Right cardiac atrium (tissue), 5 donors: Measurements from ENCODE around the gene RNF180. TPM values are rescaled to one million over a fixed set of nuclear protein-coding genes. Genes with fewer than 3 reads are reported as not detected.
A peak's percentile ranks its signal among the peaks of the same experiment; 100 is the strongest.

ENCODE experiments used
- ATAC-seq, 2 donors: fragments of 200-7000 bp; cut with Tn5 transposase; one replicate each; pipeline versions ENCODE4 v1.8.0 to v1.9.1; 2020; ENCODE audit warnings: moderate library complexity in 2 of 2, mild to moderate bottlenecking in 1 of 2
- DNase-seq, 3 donors: peaks; one replicate each; pipeline ENCODE4 v3.0.0-alpha.2; 2020
- H3K27ac ChIP-seq: one replicate; pipeline ENCODE4 v1.5.1; 2013; ENCODE audit warnings: mild to moderate bottlenecking, low read length, control low read depth, moderate library complexity
- H3K27me3 ChIP-seq: one replicate; pipeline ENCODE4 v1.6.1; 2013; ENCODE audit not compliant: control insufficient read depth, insufficient read depth
- H3K4me1 ChIP-seq: one replicate; pipeline ENCODE4 v1.6.1; 2013; ENCODE audit warnings: low read length; ENCODE audit not compliant: control insufficient read depth, insufficient read depth
- H3K4me3 ChIP-seq: one replicate; pipeline ENCODE4 v1.5.1; 2013; ENCODE audit warnings: low read length, control low read depth
- H3K9me3 ChIP-seq: one replicate; pipeline ENCODE4 v1.6.1; 2013; ENCODE audit warnings: low read length; ENCODE audit not compliant: control insufficient read depth
- WGBS: extraction: QIAGEN DNeasy Blood & Tissue Kit; methylation state at CpG from one replicate; pipeline ENCODE4 v1.1.7; 2013; 5-methylcytosine and 5-hydroxymethylcytosine counted together
- intact Hi-C, 4 donors: fragments of 100-400 bp; cut with DNase I; formaldehyde crosslinking; loops; one replicate each; pipeline versions ENCODE4 v1.11.0 to v1.14.0; 2022 to 2023
- polyA plus RNA-seq: library from polyadenylated mRNA; stranded (reverse); fragments of 200-250 nt; gene quantifications from one replicate; pipeline ENCODE4 v1.2.3, GENCODE V29; 2013
- total RNA-seq, 4 donors: library from RNA; stranded (reverse); fragmentation: NEBNext Ultra II Directional; extraction: Animal tissue kit (Norgen Biotek cat#: 25700); gene quantifications; one replicate each; pipeline ENCODE4 v1.2.1, GENCODE V29; 2021
- donor health status: healthy with polysubstance abuse.
- donor health status: DM: no; HTN: yes; CAD: no.
- donor health status: DM: no; HTN: no; CAD: no.
- donor health status: DM: no; HTN: yes; CAD: no; lungs with severe emphysema.
- donor health status: DM: yes; HTN: yes; CAD: no.

The RNF180 gene
- total and polyA plus RNA-seq, 5 donors: 5.3 to 27.9 (median 25.5) TPM

DNA sequence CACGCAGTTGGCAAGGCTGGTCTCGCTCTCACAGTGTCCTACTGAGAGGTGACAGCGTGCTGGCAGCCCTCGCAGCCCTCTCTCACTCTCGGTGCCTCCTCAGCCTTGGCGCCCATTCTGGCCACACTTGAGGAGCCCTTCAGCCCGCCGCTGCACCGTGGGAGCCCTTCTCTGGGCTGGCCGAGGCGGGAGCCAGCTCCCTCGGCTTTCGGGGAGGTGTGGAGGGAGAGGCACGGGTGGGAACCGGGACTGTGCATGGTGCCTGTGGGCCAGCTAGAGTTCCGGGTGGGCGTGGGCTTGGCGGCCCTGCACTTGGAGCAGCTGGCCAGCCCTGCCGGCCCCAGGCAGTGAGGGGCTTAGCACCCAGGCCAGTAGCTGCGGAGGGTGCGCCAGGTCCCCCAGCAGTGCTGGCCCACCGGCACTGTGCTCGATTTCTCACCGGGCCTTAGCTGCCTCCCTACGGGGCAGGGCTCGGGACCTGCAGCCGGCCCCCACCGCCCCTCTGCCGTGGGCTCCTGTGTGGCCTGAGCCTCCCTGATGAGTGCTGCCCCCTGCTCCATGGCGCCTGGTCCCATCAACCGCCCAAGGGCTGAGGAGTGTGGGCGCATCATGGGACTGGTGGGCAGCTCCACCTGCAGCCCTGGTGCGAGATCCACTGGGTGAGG lies 15.7 kb upstream of the RNF180 start:
- DNase-seq: peak in 2 of 3 donors; percentile 31 to 53
- WGBS: 96% methylated on average over 33 of the region's 33 CpGs
- no peak overlapping the region for H3K27ac ChIP-seq
- H3K4me3 ChIP-seq: no peak overlapping the region
- H3K9me3 ChIP-seq: no peaks in the 10 kb centered on the region
- H3K4me1 ChIP-seq: no peaks in the 10 kb centered on the region
- no peaks in the 10 kb centered on the region for H3K27me3 ChIP-seq
- ATAC-seq: no peak
- intact Hi-C loops: loop anchor here (5.0 to 10.0 kb wide), 5 partner anchors 55 to 465 kb away; partner anchors contain the start of gene RGS7BP (in 1 of the 4)

DNA sequence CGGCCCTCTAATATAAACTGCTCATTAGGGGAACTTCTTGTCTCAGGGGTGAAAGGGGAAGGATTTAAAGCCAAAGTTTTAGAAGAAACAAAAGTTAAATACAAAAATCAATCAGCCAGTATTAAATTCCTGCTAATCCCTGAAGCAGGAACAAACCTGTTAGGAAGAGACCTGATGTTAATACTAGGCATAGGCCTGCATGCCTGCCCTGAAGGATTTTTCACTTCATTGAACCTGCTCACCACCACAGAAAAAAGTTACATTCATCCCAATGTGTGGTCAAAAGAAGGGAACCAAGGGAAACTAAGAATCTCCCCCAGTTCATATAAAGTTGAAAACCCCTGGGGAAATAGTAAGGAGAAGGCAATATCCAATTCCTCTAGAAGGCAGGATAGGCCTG lies 9.4 kb upstream of the RNF180 start:
- WGBS: 74% methylated on average over 1 of the region's 1 CpG
- Histone ChIP-seq H3K4me1 (no peaks in the 10 kb centered on the region), H3K4me3 (no peak overlapping the region), H3K27me3 (no peaks in the 10 kb centered on the region), H3K27ac (no peak overlapping the region), H3K9me3 (no peaks in the 10 kb centered on the region)
- DNase-seq (no peak), ATAC-seq (no peak)
- intact Hi-C loops: no loop called here

DNA sequence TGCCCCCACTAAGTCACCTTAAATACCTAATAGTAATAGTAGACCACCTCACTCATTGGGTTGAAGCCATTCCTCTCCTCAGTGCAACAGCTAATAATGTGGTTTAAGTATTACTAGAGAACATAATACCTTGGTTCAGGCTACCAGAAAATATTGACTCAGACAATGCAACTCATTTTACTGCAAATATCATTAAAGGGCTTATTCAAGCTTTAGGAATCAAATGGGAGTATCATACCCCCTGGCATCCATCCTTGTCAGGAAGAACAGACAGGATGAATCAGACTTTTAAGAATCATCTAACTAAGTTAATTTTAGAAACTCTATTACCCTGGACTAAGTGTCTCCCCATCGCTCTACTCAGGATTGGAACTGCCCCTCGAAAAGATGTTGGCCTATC lies 6.8 kb upstream of the RNF180 start:
- DNase-seq: no peak
- intact Hi-C loops: no loop called here
- no peaks in the 10 kb centered on the region for H3K9me3 ChIP-seq
- H3K4me1 ChIP-seq: no peaks in the 10 kb centered on the region
- H3K4me3 ChIP-seq: no peak overlapping the region
- ATAC-seq: no peak
- 92% methylated on average over 2 of the region's 2 CpGs for WGBS
- H3K27me3 ChIP-seq: no peaks in the 10 kb centered on the region
- H3K27ac ChIP-seq: no peak overlapping the region

DNA sequence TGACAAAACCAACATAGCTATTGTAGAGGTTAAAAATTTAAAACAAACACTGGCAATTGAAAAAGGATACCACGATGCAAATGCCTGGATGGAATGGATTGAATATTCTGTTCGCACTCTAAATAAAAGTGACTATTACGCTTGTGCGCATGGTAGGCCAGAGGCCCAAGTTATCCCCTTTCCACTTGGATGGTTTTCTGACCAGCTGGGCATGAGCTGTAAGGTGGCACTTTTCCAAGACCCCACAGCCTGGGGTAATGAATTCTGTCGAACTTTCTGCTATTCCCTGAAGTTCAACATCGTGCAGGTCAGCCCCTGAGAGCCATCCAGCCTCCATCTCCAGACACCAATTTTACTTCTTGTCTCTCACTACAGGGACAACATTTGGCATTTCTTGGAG lies 5.4 kb upstream of the RNF180 start:
- Histone ChIP-seq H3K27me3 (no peaks in the 10 kb centered on the region), H3K4me1 (no peaks in the 10 kb centered on the region), H3K4me3 (no peak overlapping the region), H3K27ac (no peak overlapping the region), H3K9me3 (no peaks in the 10 kb centered on the region)
- 91% methylated on average over 6 of the region's 6 CpGs for WGBS
- DNase-seq: no peak
- no peak for ATAC-seq
- intact Hi-C loops: no loop called here

DNA sequence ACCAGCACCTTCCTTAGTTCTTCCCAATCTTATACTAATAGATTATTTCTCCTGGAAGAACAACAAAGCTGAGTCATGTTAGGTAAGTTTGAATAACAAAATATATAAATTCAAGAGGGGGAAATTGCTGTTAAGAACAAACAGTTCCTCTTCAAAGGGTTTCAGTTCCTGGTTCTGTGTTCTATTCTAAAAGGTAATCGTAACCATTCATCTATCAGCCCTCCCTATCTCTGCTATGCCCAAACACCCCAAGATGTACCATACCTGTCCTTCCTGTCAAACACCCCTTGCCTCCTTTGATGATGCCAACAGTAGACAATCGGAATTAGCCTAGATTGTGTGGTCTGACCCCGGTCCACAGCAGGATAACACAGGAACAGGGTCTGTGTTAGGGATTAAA lies 4.2 kb upstream of the RNF180 start:
- H3K27ac ChIP-seq: no peak overlapping the region
- WGBS: 85% methylated on average over 3 of the region's 3 CpGs
- H3K4me3 ChIP-seq: no peak overlapping the region
- H3K27me3 ChIP-seq: no peaks in the 10 kb centered on the region
- no peaks in the 10 kb centered on the region for H3K9me3 ChIP-seq
- H3K4me1 ChIP-seq: no peaks in the 10 kb centered on the region
- intact Hi-C loops: no loop called here
- ATAC-seq (no peak), DNase-seq (no peak)

DNA sequence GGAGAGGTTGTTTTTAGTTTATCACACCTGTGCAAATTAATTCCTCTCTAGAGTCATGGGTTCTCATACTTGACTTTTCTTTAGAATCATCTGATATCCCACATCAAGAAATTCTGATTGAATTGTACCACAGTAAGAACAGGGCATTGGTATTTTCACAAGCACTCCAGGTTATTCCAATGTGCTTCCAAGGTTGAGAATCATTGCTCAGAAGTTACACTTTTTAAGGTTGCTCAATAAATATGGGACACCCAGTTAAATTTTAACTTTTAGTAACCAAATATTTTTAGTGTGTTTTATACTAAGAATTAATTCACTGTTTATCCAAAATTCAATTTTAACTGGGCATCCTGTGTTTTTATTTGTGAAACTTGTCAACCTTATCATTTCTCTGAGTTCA lies 2.5 kb upstream of the RNF180 start:
- DNase-seq: no peak
- no peaks in the 10 kb centered on the region for H3K27me3 ChIP-seq
- no peak overlapping the region for H3K27ac ChIP-seq
- intact Hi-C loops: no loop called here
- no peak overlapping the region for H3K4me3 ChIP-seq
- no peaks in the 10 kb centered on the region for H3K9me3 ChIP-seq
- ATAC-seq: no peak
- no peaks in the 10 kb centered on the region for H3K4me1 ChIP-seq

DNA sequence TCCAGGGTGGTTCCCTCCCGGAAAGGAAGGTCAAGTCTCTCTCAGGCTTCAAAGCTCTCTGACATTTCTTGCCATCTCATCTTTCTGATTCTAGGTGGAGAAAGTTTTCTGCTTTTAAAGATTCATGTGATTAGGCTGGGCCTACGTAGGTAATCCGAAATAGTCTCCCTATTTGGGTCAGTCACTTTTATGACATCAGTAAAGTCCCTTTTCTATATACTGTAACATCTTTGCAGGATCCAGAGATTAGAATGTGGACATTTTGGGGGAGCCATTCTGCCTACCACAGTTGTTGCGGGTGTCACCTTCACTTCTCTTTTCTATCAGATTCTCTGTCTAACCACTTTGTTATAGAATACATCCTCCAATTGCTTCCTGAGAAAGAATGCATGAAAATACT lies 1.9 kb upstream of the RNF180 start:
- intact Hi-C loops: no loop called here
- Histone ChIP-seq H3K27ac (no peak overlapping the region), H3K4me3 (no peak overlapping the region), H3K9me3 (no peaks in the 10 kb centered on the region), H3K27me3 (no peaks in the 10 kb centered on the region), H3K4me1 (no peaks in the 10 kb centered on the region)
- WGBS: 79% methylated on average over 4 of the region's 4 CpGs
- peak in 1 of 2 donors; percentile 10 for ATAC-seq
- DNase-seq: no peak

DNA sequence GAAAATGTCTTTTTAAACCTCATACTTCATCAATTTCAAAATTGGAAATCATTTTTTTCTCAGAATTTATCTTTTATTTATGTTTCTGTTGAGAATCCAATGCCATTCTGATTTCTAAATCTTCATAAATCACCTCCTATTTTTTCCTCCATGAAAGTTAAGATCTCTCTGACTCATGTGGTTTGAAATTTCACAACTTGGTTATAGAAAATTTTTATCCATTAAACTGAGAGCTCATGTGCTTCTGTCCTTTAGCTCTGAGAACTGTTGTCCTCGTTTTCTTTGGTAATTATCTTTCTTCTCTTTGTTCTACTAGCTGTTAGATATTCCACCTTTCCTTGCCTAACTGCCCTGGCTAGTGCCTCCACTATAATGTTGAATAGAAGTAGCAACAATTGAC lies 1.5 kb upstream of the RNF180 start:
- H3K27ac ChIP-seq: no peak overlapping the region
- 42% methylated on average over 1 of the region's 1 CpG for WGBS
- no peaks in the 10 kb centered on the region for H3K4me1 ChIP-seq
- H3K27me3 ChIP-seq: no peaks in the 10 kb centered on the region
- intact Hi-C loops: no loop called here
- no peak for DNase-seq
- no peak for ATAC-seq
- peak overlapping the region; percentile 8 for H3K4me3 ChIP-seq
- no peaks in the 10 kb centered on the region for H3K9me3 ChIP-seq

DNA sequence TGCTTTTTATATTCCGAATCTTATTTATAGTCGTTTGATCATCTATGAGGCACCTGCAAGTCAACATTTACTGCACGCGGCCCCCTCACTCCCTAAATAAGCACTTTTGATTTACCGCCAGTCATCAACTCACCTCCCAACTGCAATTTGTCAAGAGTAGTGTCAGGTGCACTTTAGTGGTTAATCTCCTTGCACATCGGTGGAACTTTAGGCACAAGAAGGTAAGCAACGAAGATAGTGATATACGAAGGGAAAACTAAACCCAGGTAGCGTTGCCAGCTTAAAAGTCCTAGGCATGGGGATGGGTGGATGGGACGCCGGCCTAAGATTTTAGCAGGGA lies 513 bp upstream of the RNF180 start:
- Histone ChIP-seq H3K9me3 (no peaks in the 10 kb centered on the region), H3K27ac (peak overlapping the region; percentile 84), H3K4me1 (no peaks in the 10 kb centered on the region), H3K27me3 (no peaks in the 10 kb centered on the region), H3K4me3 (peak overlapping the region; percentile 56)
- intact Hi-C loops: no loop called here
- no peak for ATAC-seq
- no peak for DNase-seq
- WGBS: 24% methylated on average over 11 of the region's 11 CpGs

DNA sequence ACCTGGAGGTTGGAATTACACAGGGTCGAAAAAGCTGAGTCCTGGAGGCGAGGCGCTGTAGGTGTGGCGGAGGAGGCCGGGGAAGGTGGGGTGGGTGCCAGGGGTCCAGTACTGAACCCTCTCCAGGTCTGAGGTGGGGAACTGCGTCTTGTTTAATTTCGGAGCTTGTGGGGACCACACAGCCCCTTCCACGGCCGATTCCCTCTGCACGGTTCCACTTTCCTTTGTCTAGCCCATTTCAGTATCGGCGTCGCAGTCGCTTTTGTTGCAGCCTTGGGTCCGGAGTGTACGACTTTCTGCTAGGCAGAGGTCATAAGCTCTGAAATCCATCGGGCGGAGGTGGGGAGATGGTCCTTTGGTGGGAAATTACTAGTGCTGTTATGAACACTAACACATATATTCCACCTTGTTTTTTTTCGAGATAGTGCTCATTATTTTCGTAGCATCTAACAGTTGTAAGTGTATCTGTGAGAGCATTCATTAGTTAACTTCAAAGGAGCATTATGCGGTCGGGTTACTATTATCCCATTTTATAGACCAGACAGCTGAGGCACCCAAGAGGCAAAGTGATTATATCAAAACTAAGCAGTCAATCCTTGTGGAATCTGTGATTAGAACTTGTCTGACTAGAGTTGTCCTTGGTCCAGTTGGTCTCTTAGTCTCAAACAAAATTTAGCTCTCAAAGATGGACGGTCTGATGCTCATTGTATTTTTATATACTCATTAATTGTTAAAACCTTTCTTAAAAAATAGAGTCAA lies 737 bp downstream of the RNF180 start:
- Histone ChIP-seq H3K9me3 (no peaks in the 10 kb centered on the region), H3K27ac (peak overlapping the region; percentile 84), H3K4me3 (peak overlapping the region; percentile 56), H3K27me3 (no peaks in the 10 kb centered on the region), H3K4me1 (no peaks in the 10 kb centered on the region)
- ATAC-seq (peak; percentile 66), DNase-seq (peak in 1 of 3 donors; percentile 27)
- 11% methylated on average over 23 of the region's 23 CpGs for WGBS
- intact Hi-C loops: no loop called here

DNA sequence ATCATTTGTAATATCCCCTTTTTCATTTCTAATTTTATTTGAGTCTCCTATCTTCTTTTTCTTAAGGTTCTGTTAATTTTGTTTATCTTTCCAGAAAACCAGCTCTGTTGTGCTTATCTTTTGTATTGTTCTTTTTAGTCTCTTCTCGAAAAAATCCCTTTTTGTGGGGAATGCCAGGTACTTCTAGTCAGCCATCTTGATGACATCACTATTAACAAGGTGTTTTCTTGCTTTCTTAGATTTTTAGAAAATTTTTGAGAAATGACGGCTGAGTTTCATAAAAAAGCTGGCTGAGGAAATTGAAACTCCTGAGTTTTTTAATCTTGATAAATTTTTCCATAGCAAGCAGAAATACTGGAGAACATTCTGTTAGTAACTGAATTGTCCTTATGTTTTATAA lies 10.7 kb downstream of the RNF180 start:
- Histone ChIP-seq H3K27ac (no peak overlapping the region), H3K4me1 (peaks cover 5% of the 10 kb centered on the region), H3K27me3 (no peaks in the 10 kb centered on the region), H3K4me3 (no peak overlapping the region), H3K9me3 (no peaks in the 10 kb centered on the region)
- no peak for DNase-seq
- no peak for ATAC-seq
- intact Hi-C loops: no loop called here
- WGBS: 82% methylated on average over 2 of the region's 2 CpGs
